HG03097 (cell line): ENCODE data around the gene VASH1.
A peak's percentile ranks its signal among the peaks of the same experiment; 100 is the strongest.

ENCODE experiments used
- ATAC-seq: cut with Tn5 transposase; IDR thresholded peaks from one replicate; pipeline ENCODE4 v1.9.1; 2021; ENCODE audit not compliant: unreplicated experiment, low FRiP score

Gene VASH1

GRCh38 chr14:76782115-76782884 lies 21.0 kb downstream of the VASH1 start:
- no peak for ATAC-seq

GRCh38 chr14:76782885-76783566 lies 21.8 kb downstream of the VASH1 start:
- no peak for ATAC-seq

GRCh38 chr14:76784266-76784874 lies 23.1 kb downstream of the VASH1 start:
- no peak for ATAC-seq

- peak; percentile 73 for ATAC-seq
These were observed 23.6 kb downstream of the VASH1 start for GRCh38 chr14:76784881-76785280.

GRCh38 chr14:76786601-76787000 lies 25.3 kb downstream of the VASH1 start:
- ATAC-seq: no peak

GRCh38 chr14:76792422-76792821 lies 31.2 kb downstream of the VASH1 start:
- no peak for ATAC-seq

GRCh38 chr14:76793324-76793723 lies 32.1 kb downstream of the VASH1 start:
- no peak for ATAC-seq

- no peak for ATAC-seq
These were observed 32.7 kb downstream of the VASH1 start for GRCh38 chr14:76793956-76794355.

- no peak for ATAC-seq
These were observed 45.2 kb downstream of the VASH1 start for GRCh38 chr14:76806446-76806845.

- no peak for ATAC-seq
These were observed 46.7 kb downstream of the VASH1 start for GRCh38 chr14:76808011-76808410.

GRCh38 chr14:76808990-76809389 lies 47.7 kb downstream of the VASH1 start:
- no peak for ATAC-seq

- ATAC-seq: no peak
These were observed 49.3 kb downstream of the VASH1 start for GRCh38 chr14:76810525-76810924.

GRCh38 chr14:76810953-76811400 lies 49.7 kb downstream of the VASH1 start:
- ATAC-seq: no peak

GRCh38 chr14:76811561-76811960 lies 50.3 kb downstream of the VASH1 start:
- ATAC-seq: no peak

- peak; percentile 9 for ATAC-seq
These were observed 50.8 kb downstream of the VASH1 start for GRCh38 chr14:76812093-76812421.

- peak; percentile 76 for ATAC-seq
These were observed 51.4 kb downstream of the VASH1 start, which contains the start of gene ANGEL1 for GRCh38 chr14:76812422-76813383. ANGEL1 (minus strand) TSS chr14:76812882; CDS start chr14:76812827, 55 bp downstream.

GRCh38 chr14:76814726-76815645 lies 53.7 kb downstream of the VASH1 start:
- no peak for ATAC-seq

GRCh38 chr14:76820700-76821099 lies 59.4 kb downstream of the VASH1 start:
- no peak for ATAC-seq

- no peak for ATAC-seq
These were observed 64.9 kb downstream of the VASH1 start, which contains the start of gene LRRC74A for GRCh38 chr14:76826122-76826521. LRRC74A (plus strand) TSS chr14:76826408; CDS start chr14:76826698, 290 bp downstream.
